ENCODE results near the gene EN1. TPM values are rescaled to one million over a fixed set of nuclear protein-coding genes. Genes with fewer than 3 reads are reported as not detected.

The EN1 gene
- total and polyA plus RNA-seq, 2 experiments from 2014 or later, result 0.21 to 0.24 TPM

GRCh38 chr2:118813111-118813510 is 34.3 kb downstream of the EN1 start:
- no peak overlapping the region for H3K27ac ChIP-seq (ENCODE audit: low read depth)
- H3F3A ChIP-seq (replicated peaks; ENCODE audit: low read depth), result 0 out of 2 replicates have a peak, but pooled peaks cover 5% of the 10 kb centered on the region
- TF ChIP-seq, protein P1, sequence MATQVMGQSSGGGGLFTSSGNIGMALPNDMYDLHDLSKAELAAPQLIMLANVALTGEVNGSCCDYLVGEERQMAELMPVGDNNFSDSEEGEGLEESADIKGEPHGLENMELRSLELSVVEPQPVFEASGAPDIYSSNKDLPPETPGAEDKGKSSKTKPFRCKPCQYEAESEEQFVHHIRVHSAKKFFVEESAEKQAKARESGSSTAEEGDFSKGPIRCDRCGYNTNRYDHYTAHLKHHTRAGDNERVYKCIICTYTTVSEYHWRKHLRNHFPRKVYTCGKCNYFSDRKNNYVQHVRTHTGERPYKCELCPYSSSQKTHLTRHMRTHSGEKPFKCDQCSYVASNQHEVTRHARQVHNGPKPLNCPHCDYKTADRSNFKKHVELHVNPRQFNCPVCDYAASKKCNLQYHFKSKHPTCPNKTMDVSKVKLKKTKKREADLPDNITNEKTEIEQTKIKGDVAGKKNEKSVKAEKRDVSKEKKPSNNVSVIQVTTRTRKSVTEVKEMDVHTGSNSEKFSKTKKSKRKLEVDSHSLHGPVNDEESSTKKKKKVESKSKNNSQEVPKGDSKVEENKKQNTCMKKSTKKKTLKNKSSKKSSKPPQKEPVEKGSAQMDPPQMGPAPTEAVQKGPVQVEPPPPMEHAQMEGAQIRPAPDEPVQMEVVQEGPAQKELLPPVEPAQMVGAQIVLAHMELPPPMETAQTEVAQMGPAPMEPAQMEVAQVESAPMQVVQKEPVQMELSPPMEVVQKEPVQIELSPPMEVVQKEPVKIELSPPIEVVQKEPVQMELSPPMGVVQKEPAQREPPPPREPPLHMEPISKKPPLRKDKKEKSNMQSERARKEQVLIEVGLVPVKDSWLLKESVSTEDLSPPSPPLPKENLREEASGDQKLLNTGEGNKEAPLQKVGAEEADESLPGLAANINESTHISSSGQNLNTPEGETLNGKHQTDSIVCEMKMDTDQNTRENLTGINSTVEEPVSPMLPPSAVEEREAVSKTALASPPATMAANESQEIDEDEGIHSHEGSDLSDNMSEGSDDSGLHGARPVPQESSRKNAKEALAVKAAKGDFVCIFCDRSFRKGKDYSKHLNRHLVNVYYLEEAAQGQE (IDR thresholded peaks at IDR 0.05; ENCODE audit: unreplicated experiment), result no peak
- no peak for TF ChIP-seq JUNB (IDR thresholded peaks at IDR 0.05; ENCODE audit: unreplicated experiment)
- TF ChIP-seq NANOG (IDR thresholded peaks at IDR 0.05; ENCODE audit: borderline replicate concordance), result no peak
- TF ChIP-seq STAT1 (IDR thresholded peaks at IDR 0.05; ENCODE audit: unreplicated experiment), result no peak
- no peak for TF ChIP-seq POLR2AphosphoS5 (IDR thresholded peaks at IDR 0.05; ENCODE audit: low read depth)
- no peak for TF ChIP-seq ZNF331 (CRISPR knock-in tag; IDR thresholded peaks at IDR 0.05; ENCODE audit: low read depth)
- TF ChIP-seq EZH2 (IDR thresholded peaks at IDR 0.05; ENCODE audit: low read depth, unreplicated experiment), result no peak
- TF ChIP-seq ZNF114 (CRISPR knock-in tag; IDR thresholded peaks at IDR 0.05), result no peak
- TF ChIP-seq, protein P2, sequence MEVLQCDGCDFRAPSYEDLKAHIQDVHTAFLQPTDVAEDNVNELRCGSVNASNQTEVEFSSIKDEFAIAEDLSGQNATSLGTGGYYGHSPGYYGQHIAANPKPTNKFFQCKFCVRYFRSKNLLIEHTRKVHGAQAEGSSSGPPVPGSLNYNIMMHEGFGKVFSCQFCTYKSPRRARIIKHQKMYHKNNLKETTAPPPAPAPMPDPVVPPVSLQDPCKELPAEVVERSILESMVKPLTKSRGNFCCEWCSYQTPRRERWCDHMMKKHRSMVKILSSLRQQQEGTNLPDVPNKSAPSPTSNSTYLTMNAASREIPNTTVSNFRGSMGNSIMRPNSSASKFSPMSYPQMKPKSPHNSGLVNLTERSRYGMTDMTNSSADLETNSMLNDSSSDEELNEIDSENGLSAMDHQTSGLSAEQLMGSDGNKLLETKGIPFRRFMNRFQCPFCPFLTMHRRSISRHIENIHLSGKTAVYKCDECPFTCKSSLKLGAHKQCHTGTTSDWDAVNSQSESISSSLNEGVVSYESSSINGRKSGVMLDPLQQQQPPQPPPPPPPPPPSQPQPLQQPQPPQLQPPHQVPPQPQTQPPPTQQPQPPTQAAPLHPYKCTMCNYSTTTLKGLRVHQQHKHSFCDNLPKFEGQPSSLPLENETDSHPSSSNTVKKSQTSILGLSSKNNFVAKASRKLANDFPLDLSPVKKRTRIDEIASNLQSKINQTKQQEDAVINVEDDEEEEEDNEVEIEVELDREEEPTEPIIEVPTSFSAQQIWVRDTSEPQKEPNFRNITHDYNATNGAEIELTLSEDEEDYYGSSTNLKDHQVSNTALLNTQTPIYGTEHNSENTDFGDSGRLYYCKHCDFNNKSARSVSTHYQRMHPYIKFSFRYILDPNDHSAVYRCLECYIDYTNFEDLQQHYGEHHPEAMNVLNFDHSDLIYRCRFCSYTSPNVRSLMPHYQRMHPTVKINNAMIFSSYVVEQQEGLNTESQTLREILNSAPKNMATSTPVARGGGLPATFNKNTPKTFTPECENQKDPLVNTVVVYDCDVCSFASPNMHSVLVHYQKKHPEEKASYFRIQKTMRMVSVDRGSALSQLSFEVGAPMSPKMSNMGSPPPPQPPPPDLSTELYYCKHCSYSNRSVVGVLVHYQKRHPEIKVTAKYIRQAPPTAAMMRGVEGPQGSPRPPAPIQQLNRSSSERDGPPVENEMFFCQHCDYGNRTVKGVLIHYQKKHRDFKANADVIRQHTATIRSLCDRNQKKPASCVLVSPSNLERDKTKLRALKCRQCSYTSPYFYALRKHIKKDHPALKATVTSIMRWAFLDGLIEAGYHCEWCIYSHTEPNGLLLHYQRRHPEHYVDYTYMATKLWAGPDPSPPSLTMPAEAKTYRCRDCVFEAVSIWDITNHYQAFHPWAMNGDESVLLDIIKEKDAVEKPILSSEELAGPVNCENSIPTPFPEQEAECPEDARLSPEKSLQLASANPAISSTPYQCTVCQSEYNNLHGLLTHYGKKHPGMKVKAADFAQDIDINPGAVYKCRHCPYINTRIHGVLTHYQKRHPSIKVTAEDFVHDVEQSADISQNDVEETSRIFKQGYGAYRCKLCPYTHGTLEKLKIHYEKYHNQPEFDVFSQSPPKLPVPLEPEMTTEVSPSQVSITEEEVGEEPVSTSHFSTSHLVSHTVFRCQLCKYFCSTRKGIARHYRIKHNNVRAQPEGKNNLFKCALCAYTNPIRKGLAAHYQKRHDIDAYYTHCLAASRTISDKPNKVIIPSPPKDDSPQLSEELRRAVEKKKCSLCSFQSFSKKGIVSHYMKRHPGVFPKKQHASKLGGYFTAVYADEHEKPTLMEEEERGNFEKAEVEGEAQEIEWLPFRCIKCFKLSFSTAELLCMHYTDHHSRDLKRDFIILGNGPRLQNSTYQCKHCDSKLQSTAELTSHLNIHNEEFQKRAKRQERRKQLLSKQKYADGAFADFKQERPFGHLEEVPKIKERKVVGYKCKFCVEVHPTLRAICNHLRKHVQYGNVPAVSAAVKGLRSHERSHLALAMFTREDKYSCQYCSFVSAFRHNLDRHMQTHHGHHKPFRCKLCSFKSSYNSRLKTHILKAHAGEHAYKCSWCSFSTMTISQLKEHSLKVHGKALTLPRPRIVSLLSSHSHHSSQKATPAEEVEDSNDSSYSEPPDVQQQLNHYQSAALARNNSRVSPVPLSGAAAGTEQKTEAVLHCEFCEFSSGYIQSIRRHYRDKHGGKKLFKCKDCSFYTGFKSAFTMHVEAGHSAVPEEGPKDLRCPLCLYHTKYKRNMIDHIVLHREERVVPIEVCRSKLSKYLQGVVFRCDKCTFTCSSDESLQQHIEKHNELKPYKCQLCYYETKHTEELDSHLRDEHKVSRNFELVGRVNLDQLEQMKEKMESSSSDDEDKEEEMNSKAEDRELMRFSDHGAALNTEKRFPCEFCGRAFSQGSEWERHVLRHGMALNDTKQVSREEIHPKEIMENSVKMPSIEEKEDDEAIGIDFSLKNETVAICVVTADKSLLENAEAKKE (CRISPR knock-in tag; IDR thresholded peaks at IDR 0.05), result no peak
- TF ChIP-seq EZH2phosphoT487 (IDR thresholded peaks at IDR 0.05; ENCODE audit: unreplicated experiment), result no peak
- no peaks in the 10 kb centered on the region for H3K9me3 Mint-ChIP-seq
- H3K27me3 ChIP-seq (ENCODE audit: insufficient read depth), result 0 out of 2 replicates have a peak, but pooled peaks cover 9% of the 10 kb centered on the region
- no peaks in the 10 kb centered on the region for H3K36me3 ChIP-seq (ENCODE audit: insufficient read depth)
- H3K4me1 Mint-ChIP-seq, result peaks cover 40% of the 10 kb centered on the region
- peaks cover 42% of the 10 kb centered on the region for H3K4me1 ChIP-seq (ENCODE audit: insufficient read depth)
- H3K27ac Mint-ChIP-seq, result no peak overlapping the region
- no peak for DNase-seq (ENCODE audit: low spot score)
- H3K79me2 ChIP-seq (replicated peaks; ENCODE audit: insufficient read depth), result no peaks in the 10 kb centered on the region
- no peaks in the 10 kb centered on the region for H3K9me2 ChIP-seq (ENCODE audit: insufficient read depth)
- peak overlapping the region; percentile 85 for H2AFZ ChIP-seq
- no peaks in the 10 kb centered on the region for H4K20me1 ChIP-seq (replicated peaks; ENCODE audit: insufficient read depth)
- ATAC-seq, result no peak
- H3K4me2 ChIP-seq, result peak overlapping the region; percentile 51; the same call in 1 of the 2 replicates
- peaks cover 21% of the 10 kb centered on the region for H3K27me3 Mint-ChIP-seq (ENCODE audit: insufficient read depth, low read depth, poor library complexity)
- H3K4me3 ChIP-seq, result no peak overlapping the region
- no peaks in the 10 kb centered on the region for H3K36me3 Mint-ChIP-seq (ENCODE audit: low read depth)
- H3K4me3 Mint-ChIP-seq, result no peak overlapping the region; the same call in 2 of the 3 replicates

Data from GM23338 (cell line).